22Rv1 (cell line): Measurements from ENCODE around the gene ESRRG.

Source experiments
- H3K27ac ChIP-seq: fragments of 450-650 bp; 2 replicates; pipeline ENCODE4 v1.5.1; 2017
- ZFX ChIP-seq: fragments of 450-650 bp; IDR thresholded peaks from 2 replicates; pipeline ENCODE4 v1.6.1; 2017; ENCODE audit warnings: antibody characterized with exemption, borderline replicate concordance
- TF ChIP-seq, protein P1 (sequence below): fragments of 450-650 bp; IDR thresholded peaks from 2 replicates; pipeline ENCODE4 v1.5.1; 2017; ENCODE audit warnings: mild to moderate bottlenecking

The ESRRG gene

DNA sequence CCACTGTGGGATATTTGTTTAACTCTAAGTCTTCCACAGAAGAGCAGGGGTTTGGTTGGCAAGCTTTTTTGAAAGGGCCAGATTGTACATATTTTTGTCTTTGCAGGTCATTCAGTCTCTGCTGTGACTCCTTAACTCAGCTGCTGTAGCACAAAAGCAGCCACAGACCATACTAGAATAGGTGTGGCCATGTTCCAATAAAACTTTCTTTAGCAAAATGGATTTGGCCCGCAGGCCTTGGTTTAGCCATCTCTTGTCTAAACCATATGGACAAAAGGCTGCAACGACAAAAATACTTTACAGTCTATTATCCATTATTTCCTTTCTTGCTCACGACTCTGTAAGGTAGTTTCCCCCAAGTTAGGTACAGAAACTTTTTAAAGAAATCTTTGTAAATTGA is 60.5 kb downstream of the ESRRG start:
- TF ChIP-seq ZFX, result no peak
- TF ChIP-seq, protein P1, sequence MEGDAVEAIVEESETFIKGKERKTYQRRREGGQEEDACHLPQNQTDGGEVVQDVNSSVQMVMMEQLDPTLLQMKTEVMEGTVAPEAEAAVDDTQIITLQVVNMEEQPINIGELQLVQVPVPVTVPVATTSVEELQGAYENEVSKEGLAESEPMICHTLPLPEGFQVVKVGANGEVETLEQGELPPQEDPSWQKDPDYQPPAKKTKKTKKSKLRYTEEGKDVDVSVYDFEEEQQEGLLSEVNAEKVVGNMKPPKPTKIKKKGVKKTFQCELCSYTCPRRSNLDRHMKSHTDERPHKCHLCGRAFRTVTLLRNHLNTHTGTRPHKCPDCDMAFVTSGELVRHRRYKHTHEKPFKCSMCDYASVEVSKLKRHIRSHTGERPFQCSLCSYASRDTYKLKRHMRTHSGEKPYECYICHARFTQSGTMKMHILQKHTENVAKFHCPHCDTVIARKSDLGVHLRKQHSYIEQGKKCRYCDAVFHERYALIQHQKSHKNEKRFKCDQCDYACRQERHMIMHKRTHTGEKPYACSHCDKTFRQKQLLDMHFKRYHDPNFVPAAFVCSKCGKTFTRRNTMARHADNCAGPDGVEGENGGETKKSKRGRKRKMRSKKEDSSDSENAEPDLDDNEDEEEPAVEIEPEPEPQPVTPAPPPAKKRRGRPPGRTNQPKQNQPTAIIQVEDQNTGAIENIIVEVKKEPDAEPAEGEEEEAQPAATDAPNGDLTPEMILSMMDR, result no peak
- no peak overlapping the region for H3K27ac ChIP-seq

DNA sequence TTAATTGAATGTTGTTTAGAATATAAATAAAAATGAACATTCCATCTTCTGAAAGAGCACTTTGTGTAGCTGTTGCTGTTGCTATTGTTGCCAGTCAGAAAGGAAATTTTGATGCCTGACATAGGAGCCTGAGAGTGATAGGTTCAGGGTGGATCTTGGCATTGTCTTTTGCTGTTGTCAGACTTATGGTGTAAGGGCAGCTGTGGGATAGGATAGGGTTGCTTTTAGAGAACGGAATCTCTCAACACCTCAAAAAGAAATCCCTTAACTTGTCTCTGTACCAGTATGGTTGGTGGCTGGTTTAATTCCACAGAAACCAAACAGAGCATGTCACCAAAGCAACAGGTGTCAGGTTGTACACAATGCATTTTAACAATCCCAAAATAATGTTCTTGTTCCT is 62.7 kb downstream of the ESRRG start:
- no peak overlapping the region for H3K27ac ChIP-seq
- TF ChIP-seq, protein P1, result no peak

DNA sequence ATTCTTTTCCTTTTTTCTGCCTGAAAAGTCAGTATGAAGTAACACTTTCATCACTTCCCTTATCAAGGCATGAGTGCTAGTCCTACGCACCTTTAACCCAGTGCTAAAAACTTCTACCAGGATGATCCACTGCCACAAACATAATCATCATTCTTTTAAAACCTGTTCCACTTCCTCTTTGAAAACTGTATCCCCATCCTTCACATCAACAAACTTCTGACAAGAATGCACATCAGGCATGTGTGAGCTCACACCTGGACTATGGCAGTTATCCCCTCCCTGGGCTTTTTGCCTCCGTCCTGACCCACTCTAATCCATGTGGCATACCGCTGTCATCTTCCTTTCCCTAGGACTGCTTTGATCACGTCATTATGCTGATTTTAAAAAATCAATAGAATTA is 70.2 kb downstream of the ESRRG start:
- no peak for TF ChIP-seq ZFX
- TF ChIP-seq, protein P1, result no peak
- H3K27ac ChIP-seq, result no peak overlapping the region

DNA sequence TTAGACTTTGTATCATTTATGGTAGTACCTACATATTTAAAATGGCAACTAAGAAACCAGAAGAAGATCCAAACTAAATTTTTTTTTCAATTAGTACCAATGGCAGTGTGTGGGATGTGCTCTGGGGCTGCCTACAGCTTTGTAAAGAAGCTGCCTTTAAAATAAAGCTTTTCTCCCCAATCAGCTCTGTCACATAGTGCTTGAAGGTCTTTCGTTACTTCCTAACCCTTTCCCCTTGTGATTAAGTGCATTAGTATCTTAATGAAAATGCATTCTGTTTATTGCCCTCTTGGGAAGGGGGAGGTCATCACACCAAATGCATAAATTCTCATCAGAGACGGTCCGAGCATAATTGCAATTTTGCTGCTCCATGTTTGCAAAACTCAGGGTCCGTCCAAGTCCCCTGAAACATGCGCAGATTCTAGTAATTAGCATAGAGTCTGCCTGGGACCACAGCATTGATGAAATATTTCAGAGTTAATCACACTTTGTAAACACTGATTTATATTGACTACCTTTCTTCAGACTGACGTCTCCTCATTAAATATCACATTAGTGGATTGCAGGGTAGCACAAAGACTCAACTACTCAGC is 71.3 kb downstream of the ESRRG start:
- no peak overlapping the region for H3K27ac ChIP-seq
- TF ChIP-seq, protein P1, result no peak
- no peak for TF ChIP-seq ZFX

DNA sequence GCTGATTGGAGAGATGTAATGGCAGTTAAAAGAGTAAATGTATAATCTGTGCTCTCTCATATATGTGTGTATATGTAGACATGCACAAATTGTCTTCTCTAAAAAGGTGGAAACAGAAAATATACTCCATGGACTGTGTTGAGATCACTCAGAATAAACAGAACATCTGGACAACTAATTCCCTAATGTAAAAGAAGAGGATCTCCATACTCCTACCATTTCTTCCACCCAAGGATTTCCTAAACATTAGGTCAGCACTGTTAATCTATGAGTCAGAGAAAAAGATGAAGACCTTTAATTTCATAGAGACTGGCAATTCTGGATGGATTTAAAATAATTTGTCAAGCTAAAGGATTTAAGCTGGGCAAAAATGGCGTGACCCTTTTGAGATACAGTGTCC is 80.1 kb downstream of the ESRRG start:
- H3K27ac ChIP-seq, result no peak overlapping the region
- no peak for TF ChIP-seq ZFX
- TF ChIP-seq, protein P1, result no peak

DNA sequence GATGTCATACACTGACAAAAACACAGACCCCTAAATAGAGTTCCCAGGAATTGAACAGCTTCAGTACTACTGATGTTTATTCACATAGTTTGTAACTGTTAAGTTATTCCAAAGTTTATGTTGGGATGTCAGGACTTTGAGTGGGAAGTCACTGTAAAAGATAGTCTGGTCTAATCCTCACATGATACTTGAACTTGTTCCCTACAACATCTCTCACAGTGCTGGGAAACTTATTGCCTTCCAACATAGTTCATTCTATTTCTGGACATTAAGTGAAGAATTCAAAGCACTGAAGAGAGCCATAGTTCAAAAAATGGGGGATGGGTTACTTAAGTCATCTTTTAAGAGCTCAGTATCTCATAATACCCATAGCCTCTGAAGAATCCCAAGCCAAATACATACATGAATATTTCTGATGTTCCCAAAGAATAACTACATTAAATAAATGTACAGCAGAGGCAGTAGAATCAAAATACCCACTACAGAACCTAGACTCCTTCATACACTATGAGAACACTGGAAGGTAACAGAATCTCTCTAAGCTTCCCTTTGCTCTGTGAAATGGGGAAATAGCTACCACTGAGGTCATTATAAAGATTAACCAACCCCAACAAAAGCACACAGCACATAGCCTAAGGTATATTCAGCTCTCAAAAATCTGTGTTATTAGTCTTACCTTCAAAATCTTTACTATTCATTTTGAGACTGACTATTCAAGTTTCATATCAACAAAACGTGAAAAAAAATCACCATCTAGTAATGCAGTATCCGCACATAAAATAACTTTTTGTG is 81.4 kb downstream of the ESRRG start:
- TF ChIP-seq ZFX, result no peak
- TF ChIP-seq, protein P1, result no peak
- no peak overlapping the region for H3K27ac ChIP-seq

DNA sequence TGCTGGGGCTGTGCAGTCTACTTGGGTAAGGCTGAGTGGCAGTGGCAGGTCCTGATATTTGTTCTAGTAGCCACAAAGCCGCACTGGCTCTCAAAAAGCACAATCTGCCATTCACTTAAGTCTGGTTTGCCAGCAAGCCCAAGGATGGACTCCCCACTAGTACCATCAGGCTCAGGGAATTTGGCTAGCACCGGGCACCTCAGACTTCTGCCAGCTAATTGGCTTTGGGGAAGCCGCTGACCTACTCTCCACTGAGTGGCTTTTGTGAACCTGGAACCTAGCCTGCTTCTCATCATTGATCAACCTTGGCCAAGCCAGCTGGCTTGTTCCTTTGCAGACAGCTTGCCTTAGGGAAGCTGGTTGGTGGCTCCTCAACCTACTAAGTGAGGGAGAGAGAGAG is 83.1 kb downstream of the ESRRG start:
- no peak for TF ChIP-seq ZFX
- TF ChIP-seq, protein P1, result no peak
- no peak overlapping the region for H3K27ac ChIP-seq
